NOMO-1 treated with dmso at 0.1 percent for 144 hours (cell line): ENCODE measurements around the gene OTUD1.

Experiments used
- DNase-seq: peaks from one replicate; lab custom pipeline; 2025; ENCODE audit not compliant: unreplicated experiment; lab: John Stamatoyannopoulos, UW

OTUD1 gene

DNA sequence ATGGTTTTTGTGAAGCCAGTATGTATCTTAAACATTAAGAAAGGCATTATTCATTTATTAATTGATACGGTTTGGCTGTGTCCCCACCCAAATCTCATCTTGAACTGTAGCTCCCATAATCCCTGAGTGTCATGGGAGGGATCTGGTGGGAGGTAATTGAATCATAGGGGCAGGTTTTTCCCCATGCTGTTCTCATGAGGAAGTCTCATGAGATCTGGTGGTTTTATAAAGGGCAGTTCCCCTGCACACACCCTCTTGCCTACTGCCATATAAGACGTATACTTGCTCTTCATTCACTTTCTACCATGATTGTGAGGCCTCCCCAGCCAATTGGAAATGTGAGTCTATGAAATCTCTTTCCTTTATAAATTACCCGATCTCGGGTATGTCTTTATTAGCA is 28.1 kb downstream of the OTUD1 start:
- no peak for DNase-seq

DNA sequence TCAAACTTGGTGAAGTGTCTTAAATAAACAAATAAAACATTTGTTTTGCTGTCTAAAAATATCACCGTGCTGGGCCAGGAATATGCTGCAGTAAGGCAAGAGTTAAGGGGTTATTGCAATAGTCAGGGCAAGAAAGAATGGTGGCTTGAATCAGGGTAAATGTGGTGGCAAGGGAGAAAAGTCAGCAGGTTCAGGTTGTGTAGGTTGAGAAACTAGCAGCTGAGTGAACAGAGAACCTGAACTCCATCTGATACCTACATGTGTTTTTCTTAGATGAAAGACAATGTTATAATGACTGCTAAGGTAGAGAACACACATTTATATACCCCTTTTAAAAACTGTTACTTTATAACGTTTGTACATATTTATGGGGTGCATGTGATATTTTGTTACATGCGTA is 28.7 kb downstream of the OTUD1 start:
- no peak for DNase-seq

DNA sequence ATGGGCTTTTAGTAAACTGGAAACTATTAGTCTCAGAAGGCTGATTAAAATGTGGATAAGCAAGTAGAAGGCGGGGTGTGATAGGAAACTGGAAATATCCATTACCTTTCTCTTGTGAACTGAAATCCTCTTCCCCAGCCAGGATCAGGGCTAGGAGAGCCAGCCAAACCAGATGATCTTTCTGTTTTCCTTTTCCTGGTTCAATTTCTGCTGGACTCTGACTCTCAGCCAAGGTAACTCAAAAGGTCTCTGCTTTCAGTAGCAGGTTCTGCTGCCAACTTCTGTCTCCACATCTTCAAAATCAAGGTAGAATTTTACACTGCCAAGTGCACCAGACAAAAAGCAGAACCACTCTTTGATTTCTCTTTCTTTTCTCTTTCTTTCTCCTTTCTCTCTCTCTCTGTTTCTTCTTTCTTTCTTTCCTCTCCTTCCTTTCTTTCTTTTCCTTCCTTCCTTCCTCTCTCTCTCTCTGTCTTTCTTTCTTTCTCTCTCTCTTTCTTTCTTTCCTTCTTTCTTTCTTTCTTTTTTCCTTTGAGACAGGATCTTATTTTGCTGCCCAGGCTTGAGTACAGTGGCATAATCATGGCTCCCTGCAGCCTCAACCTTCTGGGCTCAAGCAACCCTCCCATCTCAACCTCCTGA is 30.8 kb downstream of the OTUD1 start:
- no peak for DNase-seq

DNA sequence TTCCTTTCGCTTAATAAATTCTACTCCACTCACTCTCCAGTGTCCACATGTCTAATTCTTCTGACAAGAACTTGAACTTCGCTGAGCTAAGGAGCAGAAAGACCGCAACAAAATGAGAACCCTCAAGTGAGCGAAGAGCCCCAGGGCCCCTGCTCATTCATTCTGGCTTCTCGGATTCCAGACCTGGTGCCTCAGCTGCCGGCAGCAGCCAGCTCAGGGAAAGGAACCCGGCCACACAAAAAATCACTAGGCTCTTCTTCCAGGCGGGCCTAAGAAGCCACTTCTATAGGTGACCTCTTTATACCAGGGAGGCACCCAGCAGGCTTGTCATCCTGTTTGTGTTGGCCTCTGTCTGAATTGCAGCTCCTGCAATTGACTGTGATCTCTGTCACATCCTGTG is 33.3 kb downstream of the OTUD1 start:
- DNase-seq: no peak

DNA sequence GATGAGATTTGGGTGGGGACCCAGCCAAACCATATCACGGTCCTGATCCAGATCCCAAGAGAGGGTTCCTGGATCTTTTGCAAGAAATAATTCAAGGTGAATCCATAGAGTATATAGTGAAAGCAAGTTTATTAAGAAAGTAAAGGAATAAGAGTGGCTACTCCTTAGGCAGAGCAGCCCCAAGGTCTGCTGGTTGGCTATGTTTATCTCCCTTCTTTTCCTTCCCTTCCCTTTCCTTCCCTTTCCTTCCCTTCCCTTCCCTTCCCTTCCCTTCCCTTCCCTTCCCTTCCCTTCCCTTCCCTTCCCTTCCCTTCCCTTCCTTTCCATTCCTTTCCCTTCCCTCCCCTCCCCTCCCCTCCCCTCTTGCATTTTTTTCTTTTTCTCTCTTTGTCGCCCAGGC is 35.2 kb downstream of the OTUD1 start:
- no peak for DNase-seq

DNA sequence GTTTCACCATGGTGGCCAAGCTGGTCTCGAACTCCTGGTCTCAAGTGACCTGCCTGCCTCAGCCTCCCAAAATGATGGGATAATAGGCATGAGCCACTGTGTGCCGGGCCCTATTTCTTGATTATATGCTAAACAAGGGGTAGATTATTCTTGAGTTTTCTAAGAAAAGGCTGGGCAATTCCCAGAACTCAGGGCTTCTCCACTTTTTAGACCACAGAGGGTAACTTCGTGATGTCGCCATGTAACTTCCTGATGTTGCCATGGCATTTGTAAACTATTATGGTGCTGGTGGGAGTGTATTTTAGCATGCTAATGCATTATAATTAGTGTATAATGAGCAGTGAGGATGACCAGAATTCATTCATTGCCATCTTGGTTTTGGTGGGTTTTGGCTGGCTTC is 35.8 kb downstream of the OTUD1 start:
- DNase-seq: no peak

DNA sequence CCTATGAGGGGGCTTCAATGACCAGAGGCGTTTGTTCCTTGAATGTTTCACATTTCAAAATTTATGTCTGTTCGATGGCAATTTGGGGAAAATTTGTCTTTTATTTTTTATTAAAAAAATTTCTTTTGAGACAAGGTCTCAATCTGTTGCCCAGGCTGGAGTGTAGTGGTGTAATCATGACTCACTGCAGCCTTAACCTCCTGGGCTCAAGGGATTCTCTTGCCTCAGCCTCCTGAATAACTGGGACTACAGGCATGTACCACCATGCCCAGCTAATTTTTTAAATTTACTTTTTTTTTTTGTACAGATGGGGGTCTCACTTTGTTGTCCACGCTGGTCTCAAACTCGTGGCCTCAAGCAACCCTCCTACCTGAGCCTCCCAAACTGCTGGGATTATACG is 39.7 kb downstream of the OTUD1 start:
- DNase-seq: no peak

DNA sequence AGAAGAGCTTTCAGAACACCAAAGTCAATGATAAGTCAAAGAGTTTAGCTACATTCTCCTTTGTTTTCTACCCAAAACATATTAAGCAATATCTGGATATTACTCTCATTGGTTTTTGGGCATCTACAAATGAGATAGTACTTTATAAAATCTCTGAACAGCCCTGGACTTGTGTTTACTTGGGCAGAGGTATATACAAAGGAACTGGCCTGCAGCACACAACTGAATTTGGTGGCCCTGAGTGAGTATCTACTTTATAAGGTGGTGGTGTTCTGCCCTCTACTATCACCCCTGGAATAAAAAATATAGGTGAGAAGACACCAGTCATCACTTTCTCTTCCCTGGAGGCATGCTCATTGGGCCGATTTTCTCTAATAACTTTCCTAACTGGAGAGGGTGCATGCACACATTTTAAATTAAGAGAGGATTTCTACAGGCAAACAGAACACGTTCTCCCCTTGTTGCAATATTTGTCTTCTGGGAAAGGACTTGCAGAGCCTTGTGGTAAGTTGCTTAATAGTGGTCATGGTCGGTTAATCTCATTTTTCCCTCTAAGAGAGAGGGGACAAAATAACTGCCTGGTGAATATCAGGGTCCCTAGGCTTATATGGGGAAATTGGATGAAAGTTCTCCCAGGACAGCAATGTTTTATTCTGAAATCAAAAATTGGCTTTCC is 41.1 kb downstream of the OTUD1 start:
- DNase-seq: no peak

DNA sequence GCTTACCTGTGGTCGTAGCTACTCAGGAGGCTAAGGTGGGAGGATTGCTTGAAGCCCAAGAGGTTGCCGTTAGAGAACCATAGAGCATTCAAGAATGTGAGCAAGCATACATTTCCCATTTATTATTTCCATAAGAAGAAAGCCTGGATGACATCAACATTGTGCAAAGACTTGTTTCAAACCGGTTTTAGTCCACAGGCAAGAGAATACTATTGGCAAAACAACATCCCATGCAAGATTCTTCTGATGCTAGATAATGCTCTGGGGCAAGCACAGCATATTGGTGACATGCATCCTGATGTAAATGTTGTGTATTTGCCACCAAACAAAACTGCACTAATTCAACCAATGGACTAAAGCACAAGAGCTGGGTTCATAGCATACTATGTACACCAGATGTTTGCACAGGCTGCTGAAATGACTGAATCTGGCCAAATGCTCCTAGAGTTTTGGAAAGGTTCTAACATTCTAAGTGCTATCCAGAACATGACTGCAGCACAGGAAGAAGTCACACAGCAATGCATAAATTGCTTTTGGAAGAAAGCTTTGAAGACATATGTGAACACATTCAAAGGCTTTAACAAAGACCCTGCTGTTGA is 42.6 kb downstream of the OTUD1 start:
- DNase-seq: no peak

DNA sequence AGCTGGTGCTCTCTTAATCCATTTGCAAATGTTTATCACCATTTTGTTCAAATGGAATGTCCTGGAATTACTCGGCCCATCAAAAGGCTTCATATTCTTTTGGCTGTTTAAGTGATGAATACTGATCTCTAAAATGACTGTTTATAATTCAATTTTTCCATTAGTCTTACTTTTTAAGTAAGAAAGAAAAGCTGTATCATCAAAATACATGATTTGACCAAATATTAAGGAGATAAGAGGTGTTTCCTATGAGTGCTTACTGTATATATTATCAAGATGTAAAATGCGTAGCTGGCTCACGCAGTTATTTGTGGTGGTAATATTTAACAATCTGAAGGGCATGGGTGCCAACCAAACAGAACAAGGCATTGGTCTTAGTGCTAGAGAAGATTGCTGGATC is 51.2 kb downstream of the OTUD1 start:
- no peak for DNase-seq
